Caco-2 (cell line): ENCODE data around the gene ULK2. TPM values are rescaled to one million over a fixed set of nuclear protein-coding genes. Genes with fewer than 3 reads are reported as not detected.

Experiments
- BruUV-seq: library from RNA; stranded (reverse); fragments of 400-500 nt; replicated peaks from 2 replicates; lab custom pipeline; 2021; lab: Mats Ljungman, UMichigan
- CTCF ChIA-PET: fragments of 300-600 bp; sonication (Branson Sonifier 250); formaldehyde crosslinking; loops from one replicate; lab custom pipeline; 2022; ENCODE audit warnings: antibody characterized with exemption; lab: Charles Lee
- POLR2A ChIA-PET: fragments of 300-600 bp; sonication (Branson Sonifier 250); formaldehyde crosslinking; loops from one replicate; lab custom pipeline; 2022; ENCODE audit warnings: antibody characterized with exemption; lab: Charles Lee
- DNase-seq, 2 experiments: peaks; one replicate each; pipeline versions ENCODE4 v3.0.0 to v3.0.0-alpha.2; 2020 to 2022
- H3K27me3 ChIP-seq: replicated peaks from 2 replicates; pipeline ENCODE4 v1.6.0; 2011; ENCODE audit warnings: low read length; ENCODE audit not compliant: control insufficient read depth, insufficient read depth
- H3K36me3 ChIP-seq: 2 replicates; pipeline ENCODE4 v1.5.1; 2011; ENCODE audit warnings: low read length; ENCODE audit not compliant: control insufficient read depth, insufficient read depth
- H3K4me1 ChIP-seq: fragments of 250-450 bp; sonication (Bioruptor Pico); 2 replicates; pipeline ENCODE4 v1.5.1; 2020; ENCODE audit warnings: mild to moderate bottlenecking
- H3K4me3 ChIP-seq: 2 replicates; pipeline ENCODE4 v1.5.1; 2011; ENCODE audit warnings: low read depth, mild to moderate bottlenecking, control low read depth, low read length
- H3K9me3 ChIP-seq: fragments of 250-450 bp; sonication (Bioruptor Pico); 2 replicates; pipeline ENCODE4 v1.5.1; 2020; ENCODE audit warnings: mild to moderate bottlenecking, moderate library complexity
- H3K27ac Mint-ChIP-seq: one replicate; pipeline ENCODE4 v1.8.0; 2022; ENCODE audit warnings: mixed read lengths; ENCODE audit not compliant: unreplicated experiment
- H3K27me3 Mint-ChIP-seq: one replicate; pipeline ENCODE4 v1.8.0; 2022; ENCODE audit warnings: mixed read lengths; ENCODE audit not compliant: insufficient read depth, unreplicated experiment
- H3K36me3 Mint-ChIP-seq: one replicate; pipeline ENCODE4 v1.8.0; 2022; ENCODE audit warnings: mild to moderate bottlenecking, mixed read lengths; ENCODE audit not compliant: insufficient read depth, unreplicated experiment
- H3K4me1 Mint-ChIP-seq: one replicate; pipeline ENCODE4 v1.8.0; 2022; ENCODE audit warnings: low read depth, mixed read lengths; ENCODE audit not compliant: unreplicated experiment
- H3K4me3 Mint-ChIP-seq: one replicate; pipeline ENCODE4 v1.8.0; 2022; ENCODE audit warnings: mild to moderate bottlenecking, moderate library complexity, mixed read lengths; ENCODE audit not compliant: unreplicated experiment
- H3K9me3 Mint-ChIP-seq: one replicate; pipeline ENCODE4 v1.8.0; 2022; ENCODE audit warnings: mixed read lengths; ENCODE audit not compliant: unreplicated experiment
- intact Hi-C: fragments of 100-400 bp; cut with micrococcal nuclease; formaldehyde crosslinking; loops from one replicate; pipeline ENCODE4 v1.10.0; 2022; ENCODE audit not compliant: unreplicated experiment
- total RNA-seq: library from RNA; stranded (reverse); gene quantifications from 2 replicates; pipeline ENCODE4 v1.2.3, GENCODE V29; 2022
- TF ChIP-seq, protein P1 (sequence below), 2 experiments: fragments of 200-600 bp in 1 of 2; IDR thresholded peaks; 1 replicate in 1 of 2; 2 replicates in 1 of 2; pipeline versions ENCODE4 v1.5.1 to v1.8.0; 2011 to 2022; ENCODE audit warnings: antibody characterized with exemption in 1 of 2, control low read depth in 1 of 2, inconsistent platforms in 1 of 2, low read depth in 1 of 2, low read length in 1 of 2, mild to moderate bottlenecking in 1 of 2, moderate library complexity in 1 of 2; ENCODE audit not compliant: insufficient read depth in 1 of 2, severe bottlenecking in 1 of 2, unreplicated experiment in 1 of 2

ULK2 gene
- total RNA-seq, 1 experiment from 2014 or later = 9.2 TPM

GRCh38 chr17:19771971-19772630 lies 95.6 kb downstream of the ULK2 start:
- TF ChIP-seq, protein P1, sequence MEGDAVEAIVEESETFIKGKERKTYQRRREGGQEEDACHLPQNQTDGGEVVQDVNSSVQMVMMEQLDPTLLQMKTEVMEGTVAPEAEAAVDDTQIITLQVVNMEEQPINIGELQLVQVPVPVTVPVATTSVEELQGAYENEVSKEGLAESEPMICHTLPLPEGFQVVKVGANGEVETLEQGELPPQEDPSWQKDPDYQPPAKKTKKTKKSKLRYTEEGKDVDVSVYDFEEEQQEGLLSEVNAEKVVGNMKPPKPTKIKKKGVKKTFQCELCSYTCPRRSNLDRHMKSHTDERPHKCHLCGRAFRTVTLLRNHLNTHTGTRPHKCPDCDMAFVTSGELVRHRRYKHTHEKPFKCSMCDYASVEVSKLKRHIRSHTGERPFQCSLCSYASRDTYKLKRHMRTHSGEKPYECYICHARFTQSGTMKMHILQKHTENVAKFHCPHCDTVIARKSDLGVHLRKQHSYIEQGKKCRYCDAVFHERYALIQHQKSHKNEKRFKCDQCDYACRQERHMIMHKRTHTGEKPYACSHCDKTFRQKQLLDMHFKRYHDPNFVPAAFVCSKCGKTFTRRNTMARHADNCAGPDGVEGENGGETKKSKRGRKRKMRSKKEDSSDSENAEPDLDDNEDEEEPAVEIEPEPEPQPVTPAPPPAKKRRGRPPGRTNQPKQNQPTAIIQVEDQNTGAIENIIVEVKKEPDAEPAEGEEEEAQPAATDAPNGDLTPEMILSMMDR (IDR thresholded peaks at IDR 0.05; ENCODE audit: insufficient read depth in 1 of 2, low read depth in 1 of 2, low read length in 1 of 2, severe bottlenecking in 1 of 2, unreplicated experiment in 1 of 2) = no peak
- no peak for DNase-seq
- BruUV-seq = no TSS peak
- Histone ChIP-seq H3K27me3 (no peaks in the 10 kb centered on the region), H3K9me3 (no peaks in the 10 kb centered on the region), H3K4me3 (no peak overlapping the region), H3K36me3 (no peaks in the 10 kb centered on the region), H3K4me1 (no peaks in the 10 kb centered on the region)
- intact Hi-C loops = no loop called here
- Mint-ChIP-seq H3K36me3 (no peaks in the 10 kb centered on the region), H3K27me3 (no peaks in the 10 kb centered on the region), H3K9me3 (no peaks in the 10 kb centered on the region), H3K4me3 (no peak overlapping the region), H3K4me1 (no peaks in the 10 kb centered on the region), H3K27ac (no peak overlapping the region)
- POLR2A ChIA-PET = interaction anchor here (0.6 kb wide), 1 partner anchor 1723 kb away, joined by 4 read pairs; no protein-coding TSS in a partner anchor
- CTCF ChIA-PET = no interaction called here

GRCh38 chr17:19770985-19771735 lies 96.6 kb downstream of the ULK2 start:
- intact Hi-C loops = no loop called here
- no peaks in the 10 kb centered on the region for H3K27me3 ChIP-seq
- H3K36me3 Mint-ChIP-seq = no peaks in the 10 kb centered on the region
- 0 out of 2 replicates have a peak, but pooled peaks cover 6% of the 10 kb centered on the region for H3K4me1 ChIP-seq
- H3K36me3 ChIP-seq = no peaks in the 10 kb centered on the region
- ChIA-PET CTCF (no interaction called here), POLR2A (no interaction called here)
- TF ChIP-seq, protein P1 (IDR thresholded peaks at IDR 0.05; ENCODE audit: insufficient read depth in 1 of 2, low read depth in 1 of 2, low read length in 1 of 2, severe bottlenecking in 1 of 2, unreplicated experiment in 1 of 2) = no peak
- H3K9me3 ChIP-seq = no peaks in the 10 kb centered on the region
- H3K27ac Mint-ChIP-seq = no peak overlapping the region
- no TSS peak for BruUV-seq
- H3K4me3 ChIP-seq = no peak overlapping the region
- H3K27me3 Mint-ChIP-seq = no peaks in the 10 kb centered on the region
- no peaks in the 10 kb centered on the region for H3K9me3 Mint-ChIP-seq
- no peak for DNase-seq
- no peaks in the 10 kb centered on the region for H3K4me1 Mint-ChIP-seq
- no peak overlapping the region for H3K4me3 Mint-ChIP-seq

DNA sequence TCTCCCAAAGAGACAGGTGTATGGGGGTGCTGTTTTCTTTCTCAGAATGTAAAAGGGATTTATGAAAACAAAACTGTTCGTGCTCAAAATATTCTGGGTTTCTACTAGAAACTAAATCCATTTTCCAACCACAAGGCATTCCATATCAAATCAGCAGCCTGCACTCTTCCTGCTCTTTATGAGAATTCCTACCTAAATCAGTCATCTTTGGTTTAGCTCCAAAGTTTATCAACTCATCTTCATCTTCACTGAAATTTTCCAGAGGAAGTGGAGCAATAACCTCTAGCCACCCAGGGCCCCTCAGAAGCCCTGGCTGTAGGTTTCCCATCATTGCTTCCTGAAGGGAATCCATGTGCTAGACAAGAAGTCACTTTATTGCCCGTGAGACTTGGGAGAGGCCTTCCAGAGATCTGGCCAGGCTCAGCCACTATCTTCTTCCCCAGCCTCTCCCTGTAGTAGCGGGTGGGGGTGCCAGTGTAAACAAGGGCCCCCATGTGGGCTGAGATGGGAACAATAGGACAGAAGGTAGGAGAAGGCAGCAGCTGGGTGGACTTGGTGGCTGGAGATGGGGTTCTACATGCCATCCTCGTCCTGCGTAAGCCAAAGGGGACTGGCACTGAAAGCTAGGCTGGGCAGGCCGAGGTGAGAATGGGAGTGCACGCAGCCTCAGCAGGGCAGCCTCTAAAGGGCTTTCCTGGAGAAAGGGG lies 97.6 kb downstream of the ULK2 start:
- Histone ChIP-seq H3K36me3 (no peaks in the 10 kb centered on the region), H3K4me1 (0 out of 2 replicates have a peak, but pooled peaks cover 7% of the 10 kb centered on the region), H3K27me3 (no peaks in the 10 kb centered on the region), H3K4me3 (no peak overlapping the region), H3K9me3 (no peaks in the 10 kb centered on the region)
- POLR2A ChIA-PET = no interaction called here
- Mint-ChIP-seq H3K27me3 (no peaks in the 10 kb centered on the region), H3K9me3 (no peaks in the 10 kb centered on the region), H3K27ac (no peak overlapping the region), H3K4me1 (no peaks in the 10 kb centered on the region), H3K4me3 (no peak overlapping the region), H3K36me3 (no peaks in the 10 kb centered on the region)
- CTCF ChIA-PET = no interaction called here
- intact Hi-C loops = loop anchor here (5.0 kb wide), 2 partner anchors 53 to 178 kb away; partner anchors contain the start of gene SLC47A2
- TF ChIP-seq, protein P1 (IDR thresholded peaks at IDR 0.05; ENCODE audit: insufficient read depth in 1 of 2, low read depth in 1 of 2, low read length in 1 of 2, severe bottlenecking in 1 of 2, unreplicated experiment in 1 of 2) = no peak
- no TSS peak for BruUV-seq
- DNase-seq = no peak
